H1 (cell line): Measurements from ENCODE around the gene CLEC12A. TPM values are rescaled to one million over a fixed set of nuclear protein-coding genes. Genes with fewer than 3 reads are reported as not detected.

Experiments
- CTCF ChIA-PET: fragments of 300-600 bp; sonication (Branson Sonifier 250); formaldehyde crosslinking; loops from one replicate; lab custom pipeline; 2021; ENCODE audit not compliant: partially characterized antibody; lab: Charles Lee
- POLR2A ChIA-PET: fragments of 300-600 bp; sonication (Branson Sonifier 250); formaldehyde crosslinking; loops from one replicate; lab custom pipeline; 2021; ENCODE audit warnings: inconsistent platforms; ENCODE audit not compliant: partially characterized antibody; lab: Charles Lee
- DNase-seq, 2 experiments: peaks; one replicate each; pipeline versions ENCODE4 v3.0.0 to v3.0.0-alpha.2; 2010 to 2022; ENCODE audit warnings: low spot score in 2 of 2, low read depth in 1 of 2, mixed read lengths in 1 of 2
- FAIRE-seq: peaks from 2 replicates; lab custom pipeline; 2011; peaks lifted over from hg19 to GRCh38; lab: Jason Lieb, UNC
- H2AFZ ChIP-seq: 2 replicates; pipeline ENCODE4 v1.8.1; 2012; ENCODE audit warnings: low read length, inconsistent platforms
- H2AK5ac ChIP-seq: 2 replicates; pipeline ENCODE4 v1.6.1; 2013; ENCODE audit warnings: low read depth, low read length
- H2BK120ac ChIP-seq: replicated peaks from 2 replicates; pipeline ENCODE3; 2013; ENCODE audit warnings: low read depth, low read length, inconsistent platforms
- H2BK12ac ChIP-seq: 2 replicates; pipeline ENCODE4 v1.6.1; 2013; ENCODE audit warnings: low read depth, low read length
- H2BK15ac ChIP-seq: 2 replicates; pipeline ENCODE4 v1.6.1; 2013; ENCODE audit warnings: low read length
- H2BK20ac ChIP-seq: 2 replicates; pipeline ENCODE4 v1.6.1; 2013; ENCODE audit warnings: low read length
- H2BK5ac ChIP-seq: 2 replicates; pipeline ENCODE4 v1.6.1; 2013; ENCODE audit warnings: low read depth, low read length
- H3K14ac ChIP-seq: 2 replicates; pipeline ENCODE4 v1.6.1; 2013; ENCODE audit warnings: inconsistent platforms; ENCODE audit not compliant: insufficient read length
- H3K18ac ChIP-seq: 2 replicates; pipeline ENCODE4 v1.6.1; 2013; ENCODE audit warnings: low read length; ENCODE audit errors: extremely low read depth
- H3K23ac ChIP-seq: 2 replicates; pipeline ENCODE4 v1.6.1; 2013; ENCODE audit warnings: inconsistent platforms; ENCODE audit not compliant: insufficient read length
- H3K23me2 ChIP-seq: 2 replicates; pipeline ENCODE4 v1.6.1; 2013; ENCODE audit warnings: low read depth, low read length
- H3K27ac ChIP-seq: 2 replicates; pipeline ENCODE4 v1.6.1; 2011; ENCODE audit warnings: low read depth, low read length, inconsistent platforms
- H3K27me3 ChIP-seq, 4 experiments: replicated peaks in 1 of 4; 1 replicate in 1 of 4; 2 replicates in 3 of 4; pipeline versions ENCODE4 v1.6.1 to v1.8.1; 2011 to 2013; ENCODE audit warnings: low read length in 3 of 4, mild to moderate bottlenecking in 3 of 4, inconsistent platforms in 2 of 4, mixed read lengths in 2 of 4, moderate library complexity in 1 of 4; ENCODE audit not compliant: control insufficient read depth in 3 of 4, insufficient read depth in 3 of 4; ENCODE audit errors: extremely low read depth in 1 of 4
- H3K36me3 ChIP-seq, 4 experiments: 2 replicates each; pipeline versions ENCODE4 v1.6.1 to v1.8.1; 2011 to 2013; ENCODE audit warnings: mild to moderate bottlenecking in 4 of 4, low read length in 3 of 4, moderate library complexity in 2 of 4, control low read depth in 1 of 4, inconsistent platforms in 1 of 4; ENCODE audit not compliant: insufficient read depth in 4 of 4, control insufficient read depth in 2 of 4
- H3K4ac ChIP-seq: replicated peaks from 2 replicates; pipeline ENCODE3; 2013; ENCODE audit warnings: low read length, low read depth, mixed read lengths, inconsistent platforms; ENCODE audit not compliant: insufficient read length
- H3K4me1 ChIP-seq, 4 experiments: replicated peaks in 1 of 4; 1 replicate in 1 of 4; 2 replicates in 3 of 4; pipeline versions ENCODE4 v1.6.1 to v1.8.1; 2011 to 2013; ENCODE audit warnings: low read length in 3 of 4, inconsistent platforms in 2 of 4, mixed read lengths in 1 of 4; ENCODE audit not compliant: insufficient read depth in 4 of 4, control insufficient read depth in 3 of 4
- H3K4me2 ChIP-seq, 2 experiments: 2 replicates each; pipeline versions ENCODE4 v1.6.1 to v1.8.1; 2011 to 2013; ENCODE audit warnings: low read depth in 2 of 2, low read length in 2 of 2, control low read depth in 1 of 2, inconsistent platforms in 1 of 2, mild to moderate bottlenecking in 1 of 2; ENCODE audit not compliant: insufficient read depth in 1 of 2
- H3K4me3 ChIP-seq, 4 experiments: fragments of 200-600, 300-600 bp in 1 of 4; sonication (generic), shearing (Covaris generic), sonication (Bioruptor Twin) in 1 of 4; 2 replicates each; pipeline versions ENCODE4 v1.5.1 to v1.8.1; 2011 to 2016; ENCODE audit warnings: low read length in 4 of 4, low read depth in 3 of 4, control low read depth in 2 of 4, inconsistent platforms in 2 of 4, mild to moderate bottlenecking in 2 of 4, mixed read lengths in 1 of 4, moderate library complexity in 1 of 4; ENCODE audit not compliant: insufficient read depth in 2 of 4; ENCODE audit errors: extremely low read depth in 1 of 4
- H3K56ac ChIP-seq: replicated peaks from 2 replicates; pipeline ENCODE3; 2013; ENCODE audit warnings: low read depth, mild to moderate bottlenecking, mixed read lengths, low read length, inconsistent platforms; ENCODE audit not compliant: insufficient read length
- H3K79me1 ChIP-seq: 2 replicates; pipeline ENCODE4 v1.6.1; 2013; ENCODE audit warnings: low read depth, low read length, control low read depth
- H3K79me2 ChIP-seq, 2 experiments: 2 replicates each; pipeline versions ENCODE4 v1.6.1 to v1.8.1; 2012 to 2013; ENCODE audit warnings: low read length in 2 of 2, mild to moderate bottlenecking in 2 of 2, inconsistent platforms in 1 of 2; ENCODE audit not compliant: insufficient read depth in 2 of 2, control insufficient read depth in 1 of 2
- H3K9ac ChIP-seq, 4 experiments: replicated peaks in 1 of 4; 1 replicate in 1 of 4; 2 replicates in 3 of 4; pipeline versions ENCODE4 v1.6.1 to v1.8.1; 2011 to 2013; ENCODE audit warnings: low read depth in 3 of 4, low read length in 3 of 4, control low read depth in 2 of 4, mild to moderate bottlenecking in 2 of 4, moderate library complexity in 2 of 4, inconsistent platforms in 1 of 4; ENCODE audit errors: extremely low read depth in 1 of 4
- H3K9me3 ChIP-seq, 2 experiments: 2 replicates each; pipeline versions ENCODE4 v1.6.1 to v1.8.1; 2012 to 2013; ENCODE audit warnings: mild to moderate bottlenecking in 2 of 2, moderate library complexity in 2 of 2, control low read depth in 1 of 2, inconsistent platforms in 1 of 2, low read depth in 1 of 2, low read length in 1 of 2, mixed read lengths in 1 of 2; ENCODE audit not compliant: insufficient read depth in 2 of 2
- H4K20me1 ChIP-seq, 2 experiments: replicated peaks in 1 of 2; 2 replicates each; pipeline versions ENCODE3 to v1.8.1; 2011 to 2013; ENCODE audit warnings: inconsistent platforms in 2 of 2, low read length in 2 of 2, mild to moderate bottlenecking in 1 of 2; ENCODE audit not compliant: insufficient read depth in 2 of 2, control insufficient read depth in 1 of 2
- H4K5ac ChIP-seq: 2 replicates; pipeline ENCODE4 v1.6.1; 2013; ENCODE audit warnings: low read length, low read depth, mixed read lengths, inconsistent platforms; ENCODE audit not compliant: insufficient read length
- H4K8ac ChIP-seq: 2 replicates; pipeline ENCODE4 v1.8.0; 2013; ENCODE audit warnings: mild to moderate bottlenecking, moderate library complexity, low read length, inconsistent platforms; ENCODE audit not compliant: insufficient read depth; ENCODE audit errors: extremely low read depth
- H4K91ac ChIP-seq: replicated peaks from 2 replicates; pipeline ENCODE3; 2013; ENCODE audit warnings: low read length, mixed read lengths, inconsistent platforms; ENCODE audit not compliant: insufficient read length
- CEBPB ChIP-seq: IDR thresholded peaks from 2 replicates; pipeline ENCODE4 v1.6.1; 2012; ENCODE audit warnings: low read depth, low read length
- CHD1 ChIP-seq: IDR thresholded peaks from 2 replicates; pipeline ENCODE4 v1.6.1; 2012; ENCODE audit warnings: low read depth, low read length, improper control_type of control experiment
- CTBP2 ChIP-seq: IDR thresholded peaks from 2 replicates; pipeline ENCODE4 v1.7.0; 2011; ENCODE audit warnings: borderline replicate concordance, mild to moderate bottlenecking, moderate library complexity, mixed read lengths, low read length; ENCODE audit not compliant: insufficient read depth, insufficient read length
- CTCF ChIP-seq, 3 experiments: IDR thresholded peaks; 1 replicate in 2 of 3; 2 replicates in 1 of 3; pipeline versions ENCODE4 v1.5.1 to v1.6.1; 2011; ENCODE audit warnings: low read length in 3 of 3, mild to moderate bottlenecking in 3 of 3, inconsistent platforms in 2 of 3, low read depth in 1 of 3, moderate library complexity in 1 of 3; ENCODE audit not compliant: insufficient read depth in 1 of 3; ENCODE audit errors: control extremely low read depth in 1 of 3
- GABPA ChIP-seq: IDR thresholded peaks from 2 replicates; pipeline ENCODE4 v1.6.1; 2011; ENCODE audit warnings: mild to moderate bottlenecking, low read length, moderate library complexity, borderline replicate concordance; ENCODE audit not compliant: insufficient read depth
- POU5F1 ChIP-seq: IDR thresholded peaks from 2 replicates; pipeline ENCODE4 v1.6.1; 2011; ENCODE audit warnings: low read depth, mild to moderate bottlenecking, low read length, moderate library complexity
- RNF2 ChIP-seq: fragments of 200-900, 300-1000 bp; sonication (generic); IDR thresholded peaks from 2 replicates; pipeline ENCODE4 v1.7.1; 2016; ENCODE audit warnings: borderline replicate concordance, low read depth, mild to moderate bottlenecking, antibody characterized with exemption, low read length; ENCODE audit not compliant: poor library complexity, severe bottlenecking; ENCODE audit errors: missing control alignments
- SIX5 ChIP-seq: IDR thresholded peaks from 2 replicates; pipeline ENCODE4 v1.6.1; 2011; ENCODE audit warnings: mild to moderate bottlenecking, low read depth, low read length
- USF2 ChIP-seq: IDR thresholded peaks from 2 replicates; pipeline ENCODE4 v1.6.1; 2011; ENCODE audit warnings: low read length, improper control_type of control experiment
- WGBS, 2 experiments: shearing (Covaris generic) in 1 of 2; methylation state at CpG; one replicate each; pipeline versions ENCODE4 v1.1.6 to v1.1.7; 2013 to 2015; ENCODE audit warnings: low lambda C conversion rate in 2 of 2, mixed read lengths in 2 of 2, inconsistent platforms in 1 of 2, low coverage in 1 of 2, missing lambda C conversion rate in 1 of 2; ENCODE audit not compliant: insufficient replicate concordance in 2 of 2, insufficient coverage in 1 of 2, insufficient read length in 1 of 2; ENCODE audit errors: extremely low coverage in 1 of 2, missing lambda C conversion rate in 1 of 2; 5-methylcytosine and 5-hydroxymethylcytosine counted together
- polyA plus RNA-seq, 7 experiments: library from polyadenylated mRNA; depleted of rRNA in 3 of 7; stranded (reverse) in 5 of 7; unstranded in 2 of 7; fragments of >200 nt in 5 of 7; fragments of 200-250 nt in 2 of 7; gene quantifications; 1 replicate in 5 of 7; 2 replicates in 1 of 7; 4 replicates in 1 of 7; pipeline versions ENCODE4 v1.2.1 to v1.2.3, GENCODE V29; 2011 to 2013; ENCODE audit warnings: missing spikeins in 2 of 7, mixed read lengths in 2 of 7
- total RNA-seq: library from RNA; stranded (reverse); fragmentation: NEBNext Ultra II Directional; extraction: Animal tissue kit (Norgen Biotek cat#: 25700); gene quantifications from 2 replicates; pipeline ENCODE4 v1.2.1, GENCODE V29; 2021

The CLEC12A gene
- total and polyA plus RNA-seq, 2 of the 8 experiments (the other 6 are each of a cell fraction or from before 2014, with no cell fraction given), result not detected

GRCh38 chr12:9926876-9927275, 44.3 kb upstream of the CLEC12A start:
- FAIRE-seq (no peak), DNase-seq (no peak)
- POLR2A ChIA-PET, result no interaction called here
- TF ChIP-seq USF2 (no peak), POU5F1 (no peak), RNF2 (no peak), CTCF (IDR thresholded peaks at IDR 0.05; ENCODE audit: control extremely low read depth in 1 of 3, insufficient read depth in 1 of 3, low read depth in 1 of 3, low read length in 3 of 3) (no peak), SIX5 (no peak), CHD1 (no peak), CEBPB (no peak), GABPA (no peak), CTBP2 (no peak)

More at GRCh38 chr12:9926876-9927275, 44.3 kb upstream of the CLEC12A start:
- Histone ChIP-seq H4K20me1 (no peaks in the 10 kb centered on the region), H4K5ac (no peak overlapping the region), H3K18ac (no peak overlapping the region), H3K79me1 (no peaks in the 10 kb centered on the region), H3K23me2 (no peaks in the 10 kb centered on the region), H3K27me3 (no peaks in the 10 kb centered on the region), H2AK5ac (no peak overlapping the region), H2BK120ac (no peak overlapping the region), H2BK12ac (no peak overlapping the region), H3K36me3 (no peaks in the 10 kb centered on the region), H3K9me3 (no peaks in the 10 kb centered on the region), H3K23ac (no peak overlapping the region), H3K27ac (no peak overlapping the region), H3K9ac (no peak overlapping the region), H2BK15ac (no peak overlapping the region), H2BK20ac (no peak overlapping the region), H3K4ac (no peak overlapping the region), H2AFZ (no peak overlapping the region), H3K14ac (no peak overlapping the region), H3K4me3 (no peak overlapping the region), H4K8ac (no peak overlapping the region), H4K91ac (no peak overlapping the region), H3K79me2 (no peaks in the 10 kb centered on the region), H3K4me1 (no peaks in the 10 kb centered on the region), H3K56ac (no peak overlapping the region), H3K4me2 (no peak overlapping the region), H2BK5ac (no peak overlapping the region)
- CTCF ChIA-PET, result interaction anchor here (0.7 to 1.4 kb wide), 9 partner anchors 12 to 479 kb away, joined by 3 to 10 read pairs (median 3); no protein-coding TSS in a partner anchor
- 86% methylated on average over 3 of the region's 3 CpGs; no CpG with 5 or more reads in 1 of the 2 experiments for WGBS, 2 experiments
